ENCODE measurements around the gene RPL13. TPM values are rescaled to one million over a fixed set of nuclear protein-coding genes. Genes with fewer than 3 reads are reported as not detected.
A peak's percentile ranks its signal among the peaks of the same experiment; 100 is the strongest.

Gene RPL13
- total and polyA plus RNA-seq, 10 donors, result 2,154 to 16,278 (median 6,788) TPM

DNA sequence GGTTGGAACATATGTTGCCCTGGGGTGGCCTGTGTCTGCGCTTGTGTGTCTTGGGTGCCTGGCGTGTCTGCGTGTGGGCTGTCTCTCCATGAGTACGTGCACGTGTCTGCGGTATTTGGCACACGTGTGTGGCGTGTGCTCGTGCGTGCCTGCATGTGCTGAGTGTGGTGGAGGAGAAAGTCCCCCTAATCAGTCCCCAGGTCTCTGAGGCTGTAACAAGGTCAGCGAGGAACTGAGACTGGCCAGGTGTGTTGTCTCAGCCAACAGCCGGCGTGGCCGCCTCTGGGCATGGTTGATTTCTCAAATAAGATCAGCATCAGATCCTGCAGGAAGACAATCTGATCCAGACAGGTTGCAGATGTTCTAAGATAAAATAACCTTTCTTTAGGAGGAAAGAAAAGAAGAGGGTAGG is 11.6 kb downstream of the RPL13 start:
- no peak for TF ChIP-seq POLR2AphosphoS5 (IDR thresholded peaks at IDR 0.05)
- TF ChIP-seq, protein P1, sequence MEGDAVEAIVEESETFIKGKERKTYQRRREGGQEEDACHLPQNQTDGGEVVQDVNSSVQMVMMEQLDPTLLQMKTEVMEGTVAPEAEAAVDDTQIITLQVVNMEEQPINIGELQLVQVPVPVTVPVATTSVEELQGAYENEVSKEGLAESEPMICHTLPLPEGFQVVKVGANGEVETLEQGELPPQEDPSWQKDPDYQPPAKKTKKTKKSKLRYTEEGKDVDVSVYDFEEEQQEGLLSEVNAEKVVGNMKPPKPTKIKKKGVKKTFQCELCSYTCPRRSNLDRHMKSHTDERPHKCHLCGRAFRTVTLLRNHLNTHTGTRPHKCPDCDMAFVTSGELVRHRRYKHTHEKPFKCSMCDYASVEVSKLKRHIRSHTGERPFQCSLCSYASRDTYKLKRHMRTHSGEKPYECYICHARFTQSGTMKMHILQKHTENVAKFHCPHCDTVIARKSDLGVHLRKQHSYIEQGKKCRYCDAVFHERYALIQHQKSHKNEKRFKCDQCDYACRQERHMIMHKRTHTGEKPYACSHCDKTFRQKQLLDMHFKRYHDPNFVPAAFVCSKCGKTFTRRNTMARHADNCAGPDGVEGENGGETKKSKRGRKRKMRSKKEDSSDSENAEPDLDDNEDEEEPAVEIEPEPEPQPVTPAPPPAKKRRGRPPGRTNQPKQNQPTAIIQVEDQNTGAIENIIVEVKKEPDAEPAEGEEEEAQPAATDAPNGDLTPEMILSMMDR (IDR thresholded peaks at IDR 0.05 in 8 of 11, conservative IDR thresholded peaks at IDR 0.05 in 3 of 11), result no peak
- no peak for TF ChIP-seq POLR2A (IDR thresholded peaks at IDR 0.05)
- 39 to 64% (median 52%) methylated on average over 8 to 14 of the region's 14 CpGs for WGBS, 5 donors

DNA sequence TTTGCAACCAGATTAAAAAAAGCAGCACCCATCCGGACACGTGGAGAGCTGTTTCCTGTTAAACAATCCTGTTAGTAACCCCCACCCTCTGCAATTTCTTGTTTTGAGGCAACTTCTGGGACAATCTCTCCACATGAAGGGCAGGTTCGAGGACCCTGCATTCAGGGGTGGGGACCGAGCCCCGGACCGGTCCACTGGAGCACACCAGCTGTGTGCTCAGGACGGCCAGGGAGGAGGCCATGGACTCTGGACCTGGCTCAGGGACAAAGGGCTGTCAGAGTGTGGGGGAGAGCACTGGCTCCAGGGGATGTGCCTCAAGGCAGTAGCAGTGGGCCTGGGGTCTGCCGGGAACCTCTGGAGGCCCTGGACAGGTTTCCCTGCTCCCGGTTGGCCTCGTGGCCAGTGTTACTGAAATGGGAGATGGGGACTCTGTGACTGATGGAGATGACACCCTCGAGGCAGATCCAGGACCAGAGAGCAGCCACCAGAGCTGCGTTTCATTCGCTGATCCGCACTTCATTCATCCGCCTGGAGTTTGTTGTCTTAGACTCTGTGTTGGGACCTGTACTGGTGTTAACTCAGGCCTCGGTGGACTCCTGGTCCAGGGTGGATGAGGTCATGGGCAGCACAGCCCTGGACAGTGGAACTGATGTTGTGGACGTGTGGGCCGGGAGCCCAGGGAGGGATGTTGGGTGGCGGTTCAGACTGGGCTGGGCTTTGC is 12.2 kb downstream of the RPL13 start:
- Histone ChIP-seq H3K27ac (no peak overlapping the region), H3K4me3 (no peak overlapping the region), H3K9me3 (no peaks in the 10 kb centered on the region), H3K36me3 (no peaks in the 10 kb centered on the region), H3K27me3 (replicated peaks in 1 of 7) (peaks cover 5 to 87% (median 43%) of the 10 kb centered on the region in 7 donors), H3K4me1 (peaks cover 11 to 38% (median 25%) of the 10 kb centered on the region in 6 donors)
- intact Hi-C loops (cut with DNase I; ENCODE audit: low total_unique reads), result loop anchor here (10.0 kb wide), 1 partner anchor 72 kb away; no protein-coding TSS in a partner anchor
- no peak for DNase-seq
- WGBS, 5 donors, result 60 to 72% (median 70%) methylated on average over 14 to 19 of the region's 19 CpGs
- TF ChIP-seq POLR2A (IDR thresholded peaks at IDR 0.05) (no peak), POLR2AphosphoS5 (IDR thresholded peaks at IDR 0.05) (no peak)
- TF ChIP-seq, protein P1 (IDR thresholded peaks at IDR 0.05 in 8 of 11, conservative IDR thresholded peaks at IDR 0.05 in 3 of 11), result no peak

More for the DNA sequence above, 11.6 kb downstream of the RPL13 start:
- H3K9me3 ChIP-seq, result no peaks in the 10 kb centered on the region
- H3K4me3 ChIP-seq, result no peak overlapping the region
- H3K27ac ChIP-seq, result no peak overlapping the region
- peaks cover 5 to 82% (median 43%) of the 10 kb centered on the region in 7 donors for H3K27me3 ChIP-seq (replicated peaks in 1 of 7)
- no peak for DNase-seq
- intact Hi-C loops (cut with DNase I; ENCODE audit: low total_unique reads), result loop anchor here (10.0 kb wide), 1 partner anchor 73 kb away; no protein-coding TSS in a partner anchor
- peaks cover 0 to 4% (median 0%) of the 10 kb centered on the region in 6 donors for H3K36me3 ChIP-seq
- H3K4me1 ChIP-seq, result peaks cover 11 to 38% (median 25%) of the 10 kb centered on the region in 6 donors

DNA sequence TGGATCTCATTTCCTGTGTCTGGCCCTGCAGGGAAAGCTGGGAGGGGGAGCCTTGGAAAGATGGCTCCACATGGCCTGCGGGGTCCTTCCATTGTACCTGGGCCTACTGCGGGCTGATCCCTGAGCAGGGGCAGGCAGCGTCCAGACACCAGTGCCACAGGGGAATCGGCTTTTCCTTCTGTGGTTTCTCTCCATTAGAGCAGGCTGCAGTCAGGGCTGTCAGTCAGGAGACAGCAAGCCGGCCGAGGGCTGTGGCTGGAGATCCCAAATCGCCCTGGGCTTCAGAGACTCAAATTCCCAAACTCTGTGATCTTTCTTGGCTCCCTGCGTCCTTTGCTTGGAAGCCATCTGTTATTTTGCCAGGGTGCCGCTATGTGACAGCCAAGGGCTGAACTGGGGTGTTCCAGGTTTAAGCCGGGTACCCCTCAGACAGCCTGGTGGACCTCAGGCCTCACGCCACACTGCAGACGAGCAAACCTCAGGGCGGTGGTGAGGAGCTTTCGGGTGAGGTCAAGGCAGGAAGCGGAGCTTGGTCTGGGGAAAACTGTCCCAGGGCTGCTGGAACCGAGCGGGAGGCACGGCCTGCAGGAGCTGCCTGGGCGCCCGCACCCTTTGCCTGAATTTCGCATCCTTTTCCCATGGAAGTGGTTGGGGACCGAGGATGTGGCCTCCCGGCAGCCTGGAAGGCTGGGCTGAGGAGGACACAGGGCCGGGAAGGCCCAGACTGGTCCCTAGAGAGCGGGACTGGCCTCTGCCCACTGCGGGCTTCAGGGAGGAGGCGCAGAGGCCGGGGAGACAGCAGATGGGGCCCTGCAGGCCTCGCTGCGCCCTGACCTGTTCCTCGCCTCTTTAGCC is 13.6 kb downstream of the RPL13 start:
- DNase-seq, result peak; percentile 71
- intact Hi-C loops (cut with DNase I; ENCODE audit: low total_unique reads), result loop anchor here (10.0 kb wide), 1 partner anchor 71 kb away; no protein-coding TSS in a partner anchor
- H3K4me1 ChIP-seq, result peaks cover 11 to 38% (median 25%) of the 10 kb centered on the region in 6 donors
- peaks cover 5 to 83% (median 43%) of the 10 kb centered on the region in 7 donors for H3K27me3 ChIP-seq (replicated peaks in 1 of 7)
- WGBS, 5 donors, result 67 to 84% (median 79%) methylated on average over 23 to 31 of the region's 31 CpGs
- no peaks in the 10 kb centered on the region for H3K36me3 ChIP-seq
- H3K27ac ChIP-seq, result no peak overlapping the region
- H3K9me3 ChIP-seq, result no peaks in the 10 kb centered on the region
- TF ChIP-seq POLR2A (IDR thresholded peaks at IDR 0.05) (no peak), POLR2AphosphoS5 (IDR thresholded peaks at IDR 0.05) (no peak)
- TF ChIP-seq, protein P1 (IDR thresholded peaks at IDR 0.05 in 8 of 11, conservative IDR thresholded peaks at IDR 0.05 in 3 of 11), result no peak
- H3K4me3 ChIP-seq, result peak overlapping the region in 7 of 8 donors; percentile 16 to 70 (median 38)
